IMR-90 (cell line): ENCODE results near the gene KRT9. TPM values are rescaled to one million over a fixed set of nuclear protein-coding genes. Genes with fewer than 3 reads are reported as not detected.

Experiments used
- ATAC-seq: fragments of 200-7000 bp; cut with Tn5 transposase; 2 replicates; pipeline ENCODE4 v1.9.1; 2020; ENCODE audit warnings: low read depth, mild to moderate bottlenecking, moderate library complexity
- BruUV-seq: library from RNA; stranded (reverse); fragments of 400-500 nt; replicated peaks from 2 replicates; lab custom pipeline; 2021; lab: Mats Ljungman, UMichigan
- CTCF ChIA-PET: fragments of 300-600 bp; formaldehyde crosslinking; extraction: SDS; loops from one replicate; lab custom pipeline; 2021; ENCODE audit warnings: antibody characterized with exemption; lab: Yijun Ruan, JAX
- POLR2A ChIA-PET: fragments of 300-600 bp; sonication (Branson Sonifier 250); formaldehyde crosslinking; loops from one replicate; lab custom pipeline; 2022; ENCODE audit warnings: antibody characterized with exemption; ENCODE audit not compliant: unreplicated experiment; lab: Charles Lee
- DNase-seq: peaks from one replicate; pipeline ENCODE4 v3.0.0; 2013
- H2AFZ ChIP-seq: replicated peaks from 2 replicates; pipeline ENCODE3; 2013; ENCODE audit warnings: low read length, mild to moderate bottlenecking; ENCODE audit not compliant: poor library complexity
- H2AK5ac ChIP-seq: 2 replicates; pipeline ENCODE4 v1.6.1; 2013; ENCODE audit warnings: low read depth, low read length, inconsistent platforms
- H2AK9ac ChIP-seq: replicated peaks from 2 replicates; pipeline ENCODE3; 2013; ENCODE audit warnings: mild to moderate bottlenecking, low read depth, low read length, moderate library complexity; ENCODE audit not compliant: poor library complexity
- H2BK120ac ChIP-seq: 2 replicates; pipeline ENCODE4 v1.6.1; 2013; ENCODE audit warnings: low read depth, low read length, inconsistent platforms
- H2BK15ac ChIP-seq: 3 replicates; pipeline ENCODE4 v1.6.1; 2013; ENCODE audit warnings: low read depth, low read length, inconsistent platforms
- H2BK20ac ChIP-seq: 2 replicates; pipeline ENCODE4 v1.6.1; 2013; ENCODE audit warnings: low read depth, mild to moderate bottlenecking, inconsistent platforms, low read length, moderate library complexity
- H2BK5ac ChIP-seq: 2 replicates; pipeline ENCODE4 v1.6.1; 2013; ENCODE audit warnings: mild to moderate bottlenecking, low read depth, low read length, inconsistent platforms; ENCODE audit not compliant: poor library complexity, severe bottlenecking
- H3K14ac ChIP-seq: replicated peaks from 2 replicates; pipeline ENCODE4 v1.6.1; 2013; ENCODE audit warnings: low read depth, low read length, inconsistent platforms
- H3K18ac ChIP-seq: 2 replicates; pipeline ENCODE4 v1.6.1; 2013; ENCODE audit warnings: low read depth, low read length, control low read depth
- H3K23ac ChIP-seq: 2 replicates; pipeline ENCODE4 v1.6.1; 2013; ENCODE audit warnings: low read depth, low read length, inconsistent platforms
- H3K27ac ChIP-seq: 2 replicates; pipeline ENCODE4 v1.5.1; 2013; ENCODE audit warnings: mild to moderate bottlenecking, control low read depth, low read length; ENCODE audit not compliant: insufficient read depth
- H3K27me3 ChIP-seq: 2 replicates; pipeline ENCODE4 v1.6.1; 2013; ENCODE audit warnings: low read length; ENCODE audit not compliant: control insufficient read depth, insufficient read depth
- H3K36me3 ChIP-seq: 2 replicates; pipeline ENCODE4 v1.6.1; 2013; ENCODE audit warnings: low read length, mixed read lengths; ENCODE audit not compliant: control insufficient read depth, insufficient read depth
- H3K4ac ChIP-seq: 2 replicates; pipeline ENCODE4 v1.6.1; 2013; ENCODE audit warnings: low read depth, low read length, inconsistent platforms
- H3K4me1 ChIP-seq: 2 replicates; pipeline ENCODE4 v1.6.1; 2013; ENCODE audit warnings: low read length, mixed read lengths; ENCODE audit not compliant: control insufficient read depth, insufficient read depth
- H3K4me2 ChIP-seq: 2 replicates; pipeline ENCODE4 v1.6.1; 2013; ENCODE audit warnings: low read depth, mild to moderate bottlenecking, control low read depth, low read length, moderate library complexity
- H3K4me3 ChIP-seq: 2 replicates; pipeline ENCODE4 v1.5.1; 2013; ENCODE audit warnings: low read depth, mild to moderate bottlenecking, control low read depth, low read length, moderate library complexity; ENCODE audit not compliant: insufficient read depth
- H3K56ac ChIP-seq: 2 replicates; pipeline ENCODE4 v1.6.1; 2013; ENCODE audit warnings: low read length, inconsistent platforms; ENCODE audit not compliant: insufficient read depth; ENCODE audit errors: extremely low read depth
- H3K79me1 ChIP-seq, 2 experiments: 2 replicates each; pipeline ENCODE4 v1.6.1; 2013; ENCODE audit warnings: low read length in 2 of 2, inconsistent platforms in 1 of 2, low read depth in 1 of 2
- H3K9ac ChIP-seq: 2 replicates; pipeline ENCODE4 v1.6.1; 2013; ENCODE audit warnings: low read depth, low read length, control low read depth
- H3K9me1 ChIP-seq: 2 replicates; pipeline ENCODE4 v1.6.1; 2013; ENCODE audit warnings: low read length, inconsistent platforms; ENCODE audit not compliant: insufficient read depth
- H3K9me3 ChIP-seq: 2 replicates; pipeline ENCODE4 v1.6.1; 2013; ENCODE audit warnings: low read length; ENCODE audit not compliant: control insufficient read depth, insufficient read depth
- H4K20me1 ChIP-seq: 2 replicates; pipeline ENCODE4 v1.6.1; 2013; ENCODE audit warnings: low read length, inconsistent platforms; ENCODE audit not compliant: insufficient read depth
- H4K5ac ChIP-seq: 2 replicates; pipeline ENCODE4 v1.6.1; 2013; ENCODE audit warnings: mild to moderate bottlenecking, low read depth, low read length, control low read depth
- H4K8ac ChIP-seq, 2 experiments: 2 replicates each; pipeline ENCODE4 v1.6.1; 2013; ENCODE audit warnings: low read depth in 2 of 2, low read length in 2 of 2, control low read depth in 1 of 2, inconsistent platforms in 1 of 2
- H4K91ac ChIP-seq: 2 replicates; pipeline ENCODE4 v1.6.1; 2013; ENCODE audit warnings: low read depth, low read length, inconsistent platforms; ENCODE audit not compliant: insufficient read depth
- BHLHE40 ChIP-seq: fragments of 150-350 bp; IDR thresholded peaks from 2 replicates; pipeline ENCODE4 v1.6.1; 2016; ENCODE audit warnings: mild to moderate bottlenecking, low read depth, low read length
- CEBPB ChIP-seq: IDR thresholded peaks from 2 replicates; pipeline ENCODE4 v1.6.1; 2012; ENCODE audit warnings: low read depth, low read length, improper control_type of control experiment
- CHD1 ChIP-seq: IDR thresholded peaks from 2 replicates; pipeline ENCODE4 v1.6.1; 2012; ENCODE audit warnings: low read depth, low read length, improper control_type of control experiment
- FOS ChIP-seq: fragments of 150-350 bp; IDR thresholded peaks from 2 replicates; pipeline ENCODE4 v1.6.1; 2016; ENCODE audit warnings: low read depth, low read length
- MAZ ChIP-seq: IDR thresholded peaks from 2 replicates; pipeline ENCODE4 v1.6.1; 2012; ENCODE audit warnings: low read depth, mild to moderate bottlenecking, low read length, improper control_type of control experiment, moderate library complexity, borderline replicate concordance
- MXI1 ChIP-seq: IDR thresholded peaks from 2 replicates; pipeline ENCODE4 v1.6.1; 2012; ENCODE audit warnings: low read depth, mild to moderate bottlenecking, low read length, moderate library complexity, borderline replicate concordance
- POLR2A ChIP-seq: IDR thresholded peaks from 2 replicates; pipeline ENCODE4 v1.6.1; 2012; ENCODE audit warnings: mild to moderate bottlenecking, low read depth, low read length
- RAD21 ChIP-seq: IDR thresholded peaks from 2 replicates; pipeline ENCODE4 v1.6.1; 2012; ENCODE audit warnings: low read length, improper control_type of control experiment
- RFX5 ChIP-seq: IDR thresholded peaks from 2 replicates; pipeline ENCODE4 v1.8.0; 2012; ENCODE audit warnings: low read depth, mild to moderate bottlenecking, low read length, moderate library complexity
- SMC3 ChIP-seq: fragments of 150-350 bp; IDR thresholded peaks from 2 replicates; pipeline ENCODE4 v1.6.1; 2016; ENCODE audit warnings: low read depth, mild to moderate bottlenecking, antibody characterized with exemption, low read length, moderate library complexity
- USF2 ChIP-seq: fragments of 150-350 bp; IDR thresholded peaks from 2 replicates; pipeline ENCODE4 v1.6.1; 2017; ENCODE audit warnings: mild to moderate bottlenecking, antibody characterized with exemption, low read length, low read depth
- WGBS, 2 experiments: methylation state at CpG; one replicate each; pipeline versions ENCODE4 v1.1.5 to v1.1.7; 2013; ENCODE audit warnings: missing lambda C conversion rate in 2 of 2; ENCODE audit not compliant: insufficient read length in 1 of 2; ENCODE audit errors: extremely low coverage in 2 of 2; 5-methylcytosine and 5-hydroxymethylcytosine counted together
- dilution Hi-C: fragments of 300-500 bp; cut with HindIII; formaldehyde crosslinking; loops from one replicate; pipeline ENCODE4 v1.14.3; 2018; ENCODE audit warnings: low sequenced_read_pairs; ENCODE audit not compliant: unreplicated experiment
- in situ Hi-C: fragments of 300-500 bp; cut with MboI; formaldehyde crosslinking; loops from 3 replicates; pipeline ENCODE4 v1.14.3; 2019; ENCODE audit warnings: low sequenced_read_pairs, inconsistent platforms, mixed read lengths
- intact Hi-C: fragments of 100-400 bp; cut with micrococcal nuclease; formaldehyde crosslinking; loops from 2 replicates; pipeline ENCODE4 v1.10.0; 2022
- polyA plus RNA-seq, 3 experiments: library from polyadenylated mRNA; depleted of rRNA; stranded (reverse); fragments of >200 nt; gene quantifications; 2 replicates each; pipeline ENCODE4 v1.2.3, GENCODE V29; 2012; ENCODE audit warnings: low replicate concordance in 1 of 3
- total RNA-seq: library from RNA; depleted of rRNA; stranded (reverse); fragments of >200 nt; gene quantifications from 2 replicates; pipeline ENCODE4 v1.2.3, GENCODE V29; 2012
- TF ChIP-seq, protein P1 (sequence below): conservative IDR thresholded peaks from 2 replicates; pipeline ENCODE4 v1.5.1; 2012; ENCODE audit warnings: mild to moderate bottlenecking, low read depth, low read length, improper control_type of control experiment

KRT9 gene
- total and polyA plus RNA-seq, 2 of the 4 experiments (the other 2 are of a cell fraction), result not detected

GRCh38 chr17:41530062-41531048 is 41.5 kb downstream of the KRT9 start:
- Histone ChIP-seq H3K4ac (peak overlapping the region; percentile 75), H2AK9ac (peak overlapping the region; percentile 86), H4K5ac (peak overlapping the region; percentile 7; the same call in 1 of the 2 replicates), H3K9me1 (peaks cover 17% of the 10 kb centered on the region), H4K91ac (peak overlapping the region; percentile 59; the same call in 1 of the 2 replicates), H3K36me3 (no peaks in the 10 kb centered on the region), H4K8ac (peak overlapping the region in 1 of 2 experiments; percentile 84; a peak in 2 of 4 replicates), H3K27me3 (peaks cover 2% of the 10 kb centered on the region; the same call in 1 of the 2 replicates), H3K4me2 (no peak overlapping the region), H2BK20ac (peak overlapping the region; percentile 78), H2BK5ac (peak overlapping the region; percentile 34), H3K18ac (peak overlapping the region; percentile 13; the same call in 1 of the 2 replicates), H3K79me1 (no peaks in the 10 kb centered on the region), H3K14ac (peak overlapping the region; percentile 78), H2AK5ac (peak overlapping the region; percentile 88), H3K9me3 (no peaks in the 10 kb centered on the region), H3K27ac (no peak overlapping the region), H3K4me3 (no peak overlapping the region), H3K9ac (no peak overlapping the region), H4K20me1 (no peaks in the 10 kb centered on the region), H2BK15ac (peak overlapping the region; percentile 77; the same call in 2 of the 3 replicates), H2AFZ (peak overlapping the region; percentile 83), H2BK120ac (peak overlapping the region; percentile 83), H3K23ac (peak overlapping the region; percentile 33; the same call in 1 of the 2 replicates), H3K4me1 (peaks cover 11% of the 10 kb centered on the region), H3K56ac (no peak overlapping the region)
- in situ Hi-C loops, result no loop called here
- TF ChIP-seq BHLHE40 (peak; percentile 28; the same call in 1 of the 2 replicates), SMC3 (no peak), POLR2A (no peak), USF2 (peak; percentile 28; the same call in 1 of the 2 replicates), MAZ (no peak; the same call in 1 of the 2 replicates), RFX5 (peak; percentile 64; the same call in 1 of the 2 replicates), FOS (peak; percentile 87), MXI1 (no peak), CEBPB (no peak), RAD21 (no peak), CHD1 (no peak)
- TF ChIP-seq, protein P1, sequence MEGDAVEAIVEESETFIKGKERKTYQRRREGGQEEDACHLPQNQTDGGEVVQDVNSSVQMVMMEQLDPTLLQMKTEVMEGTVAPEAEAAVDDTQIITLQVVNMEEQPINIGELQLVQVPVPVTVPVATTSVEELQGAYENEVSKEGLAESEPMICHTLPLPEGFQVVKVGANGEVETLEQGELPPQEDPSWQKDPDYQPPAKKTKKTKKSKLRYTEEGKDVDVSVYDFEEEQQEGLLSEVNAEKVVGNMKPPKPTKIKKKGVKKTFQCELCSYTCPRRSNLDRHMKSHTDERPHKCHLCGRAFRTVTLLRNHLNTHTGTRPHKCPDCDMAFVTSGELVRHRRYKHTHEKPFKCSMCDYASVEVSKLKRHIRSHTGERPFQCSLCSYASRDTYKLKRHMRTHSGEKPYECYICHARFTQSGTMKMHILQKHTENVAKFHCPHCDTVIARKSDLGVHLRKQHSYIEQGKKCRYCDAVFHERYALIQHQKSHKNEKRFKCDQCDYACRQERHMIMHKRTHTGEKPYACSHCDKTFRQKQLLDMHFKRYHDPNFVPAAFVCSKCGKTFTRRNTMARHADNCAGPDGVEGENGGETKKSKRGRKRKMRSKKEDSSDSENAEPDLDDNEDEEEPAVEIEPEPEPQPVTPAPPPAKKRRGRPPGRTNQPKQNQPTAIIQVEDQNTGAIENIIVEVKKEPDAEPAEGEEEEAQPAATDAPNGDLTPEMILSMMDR, result no peak
- CTCF ChIA-PET, result interaction anchor here (0.5 to 1.6 kb wide), 4 partner anchors 9 to 1684 kb away, joined by 3 to 5 read pairs (median 3); no protein-coding TSS in a partner anchor
- no TSS peak for BruUV-seq
- POLR2A ChIA-PET, result no interaction called here
- no CpG with 5 or more reads among the region's 8 CpGs for WGBS, 2 experiments
- peak; percentile 93 for DNase-seq
- intact Hi-C loops, result no loop called here
- dilution Hi-C loops, result no loop called here
- ATAC-seq, result peak; percentile 96
